Fibroblast of peridontal ligament (primary cell): Measurements from ENCODE around the gene WNK1.

Source experiments
- DNase-seq: peaks from one replicate; pipeline ENCODE4 v3.0.0-alpha.2; 2010; ENCODE audit errors: extremely low read depth

WNK1 gene

DNA sequence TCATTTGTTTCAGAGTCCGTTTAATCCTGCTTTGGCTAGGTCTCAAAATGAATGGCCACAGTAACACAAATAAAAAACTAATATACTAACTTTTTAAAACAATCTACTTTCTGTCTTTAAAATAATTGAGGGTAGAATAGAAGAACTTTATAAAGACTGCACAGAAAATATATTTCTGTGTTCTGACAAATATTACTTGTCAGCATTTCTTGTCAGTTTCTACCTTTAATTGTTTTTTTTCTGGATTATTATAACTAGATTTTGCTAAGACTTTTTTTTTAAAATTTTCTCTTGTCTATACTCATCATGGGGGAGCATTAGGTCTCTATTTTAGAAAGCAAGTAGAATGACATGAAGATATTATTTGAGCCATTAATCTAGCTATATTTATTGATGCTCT lies 110.9 kb downstream of the WNK1 start:
- no peak for DNase-seq

DNA sequence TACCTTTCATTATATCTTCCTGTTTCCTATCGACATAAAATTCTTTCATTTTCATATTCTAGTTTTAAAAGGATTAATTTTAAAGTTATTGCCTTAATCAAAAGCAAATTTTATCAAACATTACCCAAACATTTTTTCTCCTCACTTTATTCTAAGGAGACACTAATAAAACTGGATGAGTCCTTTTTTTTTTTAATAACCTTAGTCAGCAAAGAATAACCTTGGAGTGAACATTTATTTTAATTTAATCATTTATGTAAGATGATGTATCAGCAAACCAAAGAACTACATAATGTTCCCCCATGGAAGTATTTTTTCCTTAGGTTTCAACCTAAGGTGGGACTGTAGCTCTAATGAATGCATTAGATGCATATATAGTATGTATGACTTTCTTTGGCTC lies 113.2 kb downstream of the WNK1 start:
- no peak for DNase-seq

DNA sequence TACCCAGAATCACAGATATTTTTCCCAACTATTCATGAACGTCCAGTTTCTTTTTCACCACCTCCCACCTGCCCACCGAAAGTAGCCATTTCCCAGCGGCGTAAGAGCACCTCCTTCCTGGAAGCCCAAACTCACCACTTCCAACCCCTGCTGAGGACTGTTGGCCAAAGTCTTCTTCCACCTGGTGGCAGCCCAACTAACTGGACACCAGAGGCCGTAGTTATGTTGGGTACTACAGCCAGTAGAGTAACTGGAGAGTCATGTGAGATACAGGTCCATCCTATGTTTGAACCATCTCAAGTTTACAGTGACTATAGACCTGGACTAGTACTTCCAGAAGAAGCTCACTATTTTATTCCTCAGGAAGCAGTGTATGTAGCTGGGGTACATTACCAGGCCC lies 115.5 kb downstream of the WNK1 start:
- DNase-seq, result no peak

GRCh38 chr12:868722-869121 lies 116.3 kb downstream of the WNK1 start:
- no peak for DNase-seq

DNA sequence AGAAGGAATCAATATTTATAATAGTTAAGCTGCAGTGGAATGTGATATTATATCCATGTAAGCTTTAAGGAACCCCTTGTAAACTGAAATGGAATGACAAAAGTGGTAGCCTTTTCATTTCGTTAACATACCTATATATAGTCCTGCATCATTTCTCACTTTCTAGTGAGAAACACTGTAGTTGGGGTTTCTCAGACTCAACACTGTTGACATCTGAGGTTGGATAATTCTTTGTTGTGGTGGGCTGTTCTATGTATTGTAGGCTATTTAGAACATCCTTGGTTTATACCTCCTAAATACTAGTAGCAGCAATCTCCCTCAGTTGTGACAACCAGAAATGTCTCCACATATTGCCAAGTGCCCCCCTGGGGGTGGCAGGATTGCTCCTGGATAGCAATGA lies 118.0 kb downstream of the WNK1 start:
- no peak for DNase-seq

- DNase-seq, result no peak
These were observed 121.6 kb downstream of the WNK1 start for GRCh38 chr12:873954-874353.

- peak; percentile 85 for DNase-seq
These were observed 127.3 kb downstream of the WNK1 start for GRCh38 chr12:879641-880040.

- no peak for DNase-seq
These were observed 128.3 kb downstream of the WNK1 start for GRCh38 chr12:880656-881055.

GRCh38 chr12:884746-885414 lies 132.5 kb downstream of the WNK1 start:
- DNase-seq, result no peak

- DNase-seq, result no peak
These were observed 133.3 kb downstream of the WNK1 start for GRCh38 chr12:885701-886100.

GRCh38 chr12:886206-886605 lies 133.8 kb downstream of the WNK1 start:
- no peak for DNase-seq

DNA sequence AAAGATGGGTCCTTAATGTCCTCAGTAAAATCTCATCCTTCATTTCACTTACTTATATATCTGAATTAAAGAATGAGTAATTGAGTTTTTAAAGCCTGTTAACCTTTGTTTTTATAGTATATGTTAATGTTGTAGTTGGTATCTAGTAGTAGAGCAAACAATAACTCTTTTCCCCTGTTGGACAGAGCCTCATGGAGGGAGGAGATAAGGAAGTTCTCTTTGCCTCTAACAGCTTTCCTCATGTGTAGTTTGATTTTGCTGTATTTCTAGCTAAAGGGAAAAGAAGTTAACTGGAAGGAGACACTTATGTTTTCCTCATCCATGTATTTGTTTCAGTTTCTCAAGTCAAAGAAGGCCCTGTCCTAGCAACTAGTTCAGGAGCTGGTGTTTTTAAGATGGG lies 141.8 kb downstream of the WNK1 start:
- no peak for DNase-seq

DNA sequence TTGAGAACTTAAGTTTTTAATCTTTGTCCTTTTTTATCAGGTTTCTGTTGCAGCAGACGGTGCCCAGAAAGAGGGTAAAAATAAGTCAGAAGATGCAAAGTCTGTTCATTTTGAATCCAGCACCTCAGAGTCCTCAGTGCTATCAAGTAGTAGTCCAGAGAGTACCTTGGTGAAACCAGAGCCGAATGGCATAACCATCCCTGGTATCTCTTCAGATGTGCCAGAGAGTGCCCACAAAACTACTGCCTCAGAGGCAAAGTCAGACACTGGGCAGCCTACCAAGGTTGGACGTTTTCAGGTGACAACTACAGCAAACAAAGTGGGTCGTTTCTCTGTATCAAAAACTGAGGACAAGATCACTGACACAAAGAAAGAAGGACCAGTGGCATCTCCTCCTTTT lies 143.7 kb downstream of the WNK1 start:
- no peak for DNase-seq

- DNase-seq, result no peak
These were observed 145.0 kb downstream of the WNK1 start for GRCh38 chr12:897386-897785.

DNA sequence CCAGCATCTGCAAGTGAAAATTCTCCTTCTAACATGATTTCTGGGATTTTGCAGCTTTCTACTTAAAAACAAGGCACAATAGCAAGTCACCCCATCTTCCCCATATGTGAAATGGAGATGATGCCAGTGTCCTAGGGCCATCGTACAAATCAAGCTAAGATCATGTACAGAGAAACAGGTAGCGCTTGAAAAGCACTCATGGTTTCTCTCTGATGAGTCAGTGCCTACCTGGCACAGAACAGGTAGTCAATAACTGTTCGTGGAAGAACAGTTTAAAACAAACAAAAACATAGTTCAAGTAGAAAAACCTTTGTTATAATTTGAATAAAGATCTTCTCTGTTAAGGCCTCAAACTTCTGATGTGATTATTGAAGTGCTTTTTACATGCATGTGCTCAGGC lies 150.2 kb downstream of the WNK1 start:
- no peak for DNase-seq

- no peak for DNase-seq
These were observed 150.7 kb downstream of the WNK1 start for GRCh38 chr12:903055-903454.

DNA sequence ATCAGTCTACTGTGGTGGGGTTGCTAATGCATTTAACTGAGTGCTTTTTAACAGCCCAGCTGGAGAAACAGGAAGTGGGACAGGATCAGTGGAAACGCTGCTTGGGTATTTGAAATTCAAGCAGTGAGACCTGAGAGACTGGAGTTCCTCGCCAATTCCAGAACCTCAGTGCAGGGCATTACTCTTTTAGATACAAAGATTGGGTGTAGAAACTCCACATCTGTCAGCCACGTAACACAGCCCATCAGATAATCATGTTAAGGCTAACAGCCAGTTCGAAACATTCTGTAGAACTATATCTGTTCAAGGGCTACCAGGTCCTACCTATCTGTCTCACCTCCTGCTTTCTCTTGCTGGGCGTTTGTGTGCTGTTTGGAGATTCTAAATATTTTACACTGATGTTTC lies 151.6 kb downstream of the WNK1 start:
- DNase-seq, result no peak

- DNase-seq, result no peak
These were observed 153.1 kb downstream of the WNK1 start for GRCh38 chr12:905261-906031.

- no peak for DNase-seq
These were observed 153.7 kb downstream of the WNK1 start for GRCh38 chr12:906062-906585.

- no peak for DNase-seq
These were observed 155.2 kb downstream of the WNK1 start for GRCh38 chr12:907413-908185.

DNA sequence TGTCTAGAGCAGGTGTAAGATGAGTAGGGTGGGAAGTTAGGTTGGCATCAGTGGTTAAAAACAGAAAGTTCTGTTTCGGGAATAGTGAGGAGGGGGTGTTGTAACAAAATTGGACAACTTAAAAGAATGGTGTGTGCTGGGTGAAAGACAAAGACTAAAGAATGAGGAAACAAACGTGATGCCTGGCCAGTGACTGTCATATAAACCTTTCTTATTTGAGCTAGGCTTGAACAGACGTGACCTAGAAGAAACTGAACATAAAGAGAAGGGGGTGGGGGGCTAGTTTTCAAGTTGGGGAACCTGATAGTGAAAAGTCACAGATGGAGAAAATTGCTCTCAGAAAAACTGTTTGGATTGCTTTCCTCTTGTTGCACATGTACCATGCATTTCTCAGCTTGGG lies 157.5 kb downstream of the WNK1 start:
- DNase-seq, result no peak

- no peak for DNase-seq
These were observed 158.0 kb downstream of the WNK1 start for GRCh38 chr12:910416-910815.
